Measurements from ENCODE around the gene ZFYVE26.
"Not testable (repeated sequence)": the region's sequence is repeated elsewhere in the genome, so short reads cannot be mapped to it uniquely, and the experiment has no call there.

ZFYVE26 gene

GRCh38 chr14:67816326-67817002, at the start of gene ZFYVE26:
Gene ZFYVE26 (minus strand): TSS chr14:67816590. CDS start chr14:67815963, 627 bp downstream.
- peak; percentile 95 for DNase-seq (ENCODE audit: low spot score)

GRCh38 chr14:67863223-67863622, 46.8 kb upstream of the ZFYVE26 start:
- DNase-seq (ENCODE audit: low spot score) = no peak

GRCh38 chr14:67859169-67859749, 42.9 kb upstream of the ZFYVE26 start:
- DNase-seq (ENCODE audit: low spot score) = no peak

- DNase-seq (ENCODE audit: low spot score) = no peak
Observed at GRCh38 chr14:67857778-67858350, 41.5 kb upstream of the ZFYVE26 start.

- DNase-seq (ENCODE audit: low spot score) = peak; percentile 23
Observed at GRCh38 chr14:67856827-67857226, 40.4 kb upstream of the ZFYVE26 start.

- DNase-seq (ENCODE audit: low spot score) = no peak
Observed at GRCh38 chr14:67853715-67854114, 37.3 kb upstream of the ZFYVE26 start.

- no peak for DNase-seq (ENCODE audit: low spot score)
Observed at GRCh38 chr14:67852926-67853604, 36.7 kb upstream of the ZFYVE26 start.

GRCh38 chr14:67851785-67852410, 35.5 kb upstream of the ZFYVE26 start:
- DNase-seq (ENCODE audit: low spot score) = no peak

GRCh38 chr14:67850066-67850830, 33.9 kb upstream of the ZFYVE26 start:
- no peak for DNase-seq (ENCODE audit: low spot score)

- DNase-seq (ENCODE audit: low spot score) = no peak
Observed at GRCh38 chr14:67846029-67846610, 29.7 kb upstream of the ZFYVE26 start.

- peak; percentile 49 for DNase-seq (ENCODE audit: low spot score)
Observed at GRCh38 chr14:67837011-67837624, 20.7 kb upstream of the ZFYVE26 start.

- no peak for DNase-seq (ENCODE audit: low spot score)
Observed at GRCh38 chr14:67835596-67835995, 19.2 kb upstream of the ZFYVE26 start.

- no peak for DNase-seq (ENCODE audit: low spot score)
Observed at GRCh38 chr14:67833403-67833802, 17.0 kb upstream of the ZFYVE26 start.

- DNase-seq (ENCODE audit: low spot score) = no peak
Observed at GRCh38 chr14:67831113-67831512, 14.7 kb upstream of the ZFYVE26 start.

GRCh38 chr14:67821121-67821520, 4.7 kb upstream of the ZFYVE26 start:
- DNase-seq (ENCODE audit: low spot score) = no peak

GRCh38 chr14:67820428-67820971, 4.1 kb upstream of the ZFYVE26 start:
- peak; percentile 44 for DNase-seq (ENCODE audit: low spot score)

- peak; percentile 93 for DNase-seq (ENCODE audit: low spot score)
Observed at GRCh38 chr14:67819563-67820421, 3.4 kb upstream of the ZFYVE26 start, which contains the start of gene RAD51B. Gene RAD51B (plus strand): TSS chr14:67819779.

GRCh38 chr14:67818476-67818875, 2.1 kb upstream of the ZFYVE26 start:
- not testable (repeated sequence) for DNase-seq (ENCODE audit: low spot score)

- no peak for DNase-seq (ENCODE audit: low spot score)
Observed at GRCh38 chr14:67817750-67818438, 1.5 kb upstream of the ZFYVE26 start.

Measured in AG20443 (cell line).